GM19193 (cell line): ENCODE results near the gene LHFPL2.

Source experiments
- POLR2A ChIP-seq: IDR thresholded peaks from 4 replicates; pipeline ENCODE4 v1.6.1; 2011; ENCODE audit not compliant: insufficient read depth, insufficient read length; ENCODE audit errors: extremely low read depth

Gene LHFPL2

GRCh38 chr5:78508186-78508765, 140.3 kb downstream of the LHFPL2 start:
- TF ChIP-seq POLR2A, result no peak

GRCh38 chr5:78507531-78507930, 141.0 kb downstream of the LHFPL2 start:
- no peak for TF ChIP-seq POLR2A

- no peak for TF ChIP-seq POLR2A
Measured at GRCh38 chr5:78506261-78507024, 142.1 kb downstream of the LHFPL2 start.

- TF ChIP-seq POLR2A, result no peak
Measured at GRCh38 chr5:78505860-78506259, 142.7 kb downstream of the LHFPL2 start.

GRCh38 chr5:78504704-78505677, 143.6 kb downstream of the LHFPL2 start:
- no peak for TF ChIP-seq POLR2A

- TF ChIP-seq POLR2A, result no peak
Measured at GRCh38 chr5:78503958-78504653, 144.5 kb downstream of the LHFPL2 start.

- TF ChIP-seq POLR2A, result no peak
Measured at GRCh38 chr5:78501411-78502352, 146.9 kb downstream of the LHFPL2 start.

- no peak for TF ChIP-seq POLR2A
Measured at GRCh38 chr5:78500871-78501270, 147.7 kb downstream of the LHFPL2 start.

- no peak for TF ChIP-seq POLR2A
Measured at GRCh38 chr5:78500028-78500427, 148.5 kb downstream of the LHFPL2 start.

GRCh38 chr5:78499485-78499884, 149.1 kb downstream of the LHFPL2 start:
- no peak for TF ChIP-seq POLR2A

GRCh38 chr5:78497573-78498533, 150.7 kb downstream of the LHFPL2 start:
- no peak for TF ChIP-seq POLR2A

- TF ChIP-seq POLR2A, result no peak
Measured at GRCh38 chr5:78496373-78496772, 152.2 kb downstream of the LHFPL2 start.

GRCh38 chr5:78495800-78496199, 152.8 kb downstream of the LHFPL2 start:
- no peak for TF ChIP-seq POLR2A
